ENCODE results near the gene DNALI1. TPM values are rescaled to one million over a fixed set of nuclear protein-coding genes. Genes with fewer than 3 reads are reported as not detected.

Gene DNALI1
- total and polyA plus RNA-seq, 2 of the 8 experiments (the other 6 are each of a cell fraction or from before 2014, with no cell fraction given), result 8.9 to 11.3 TPM

DNA sequence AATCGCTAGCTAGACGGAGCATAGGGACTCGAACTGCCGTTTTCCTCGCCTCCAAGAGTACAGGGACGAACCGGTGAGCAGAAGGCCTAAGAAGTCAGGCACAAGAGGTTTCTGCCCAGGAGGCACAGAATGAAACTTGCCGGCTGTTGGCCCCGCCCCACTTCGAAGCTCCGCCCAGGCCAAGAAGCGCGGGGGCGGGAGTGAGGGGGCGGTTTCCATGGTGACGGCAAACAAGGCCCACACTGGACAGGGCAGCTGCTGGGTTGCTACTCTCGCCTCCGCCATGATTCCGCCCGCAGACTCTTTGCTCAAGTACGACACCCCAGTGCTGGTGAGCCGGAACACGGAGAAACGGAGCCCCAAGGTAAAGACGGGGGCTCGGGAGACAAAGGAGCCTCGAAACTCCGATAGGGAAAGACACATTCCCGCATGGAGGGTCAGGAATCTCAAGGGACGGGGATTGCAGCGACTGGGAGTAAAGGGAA lies at the start of gene DNALI1 (continued):
- no peak for TF ChIP-seq CHD7 (IDR thresholded peaks at IDR 0.05; ENCODE audit: insufficient replicate concordance, low read length)
- no peak for TF ChIP-seq EP300 (IDR thresholded peaks at IDR 0.05; ENCODE audit: borderline replicate concordance in 1 of 2, low read depth in 2 of 2, low read length in 2 of 2)
- no peak for TF ChIP-seq CTCF (IDR thresholded peaks at IDR 0.05; ENCODE audit: control extremely low read depth in 1 of 3, insufficient read depth in 1 of 3, low read depth in 1 of 3, low read length in 3 of 3)
- no peak for TF ChIP-seq SP2 (IDR thresholded peaks at IDR 0.05; ENCODE audit: low read length)
- TF ChIP-seq, protein P1, sequence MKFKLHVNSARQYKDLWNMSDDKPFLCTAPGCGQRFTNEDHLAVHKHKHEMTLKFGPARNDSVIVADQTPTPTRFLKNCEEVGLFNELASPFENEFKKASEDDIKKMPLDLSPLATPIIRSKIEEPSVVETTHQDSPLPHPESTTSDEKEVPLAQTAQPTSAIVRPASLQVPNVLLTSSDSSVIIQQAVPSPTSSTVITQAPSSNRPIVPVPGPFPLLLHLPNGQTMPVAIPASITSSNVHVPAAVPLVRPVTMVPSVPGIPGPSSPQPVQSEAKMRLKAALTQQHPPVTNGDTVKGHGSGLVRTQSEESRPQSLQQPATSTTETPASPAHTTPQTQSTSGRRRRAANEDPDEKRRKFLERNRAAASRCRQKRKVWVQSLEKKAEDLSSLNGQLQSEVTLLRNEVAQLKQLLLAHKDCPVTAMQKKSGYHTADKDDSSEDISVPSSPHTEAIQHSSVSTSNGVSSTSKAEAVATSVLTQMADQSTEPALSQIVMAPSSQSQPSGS (IDR thresholded peaks at IDR 0.05; ENCODE audit: low read length), result no peak
- no peak for TF ChIP-seq GABPA (IDR thresholded peaks at IDR 0.05; ENCODE audit: borderline replicate concordance, insufficient read depth, low read length)
